Body of pancreas (tissue), 4 donors: ENCODE results near the gene FAM13B. TPM values are rescaled to one million over a fixed set of nuclear protein-coding genes. Genes with fewer than 3 reads are reported as not detected.
A peak's percentile ranks its signal among the peaks of the same experiment; 100 is the strongest.
"Not testable (repeated sequence)": the region's sequence is repeated elsewhere in the genome, so short reads cannot be mapped to it uniquely, and the experiment has no call there.

Experiments used
- ATAC-seq: fragments of 150-250 bp; one replicate; pipeline ENCODE4 v1.9.1; 2016
- DNase-seq, 4 donors: peaks; one replicate each; pipeline ENCODE4 v3.0.0-alpha.2; 2019
- H3K27ac ChIP-seq, 4 donors: fragments of 200-600 bp; sonication (generic); 1 replicate in 3 of 4; 2 replicates in 1 of 4; pipeline versions ENCODE4 v1.5.1 to v1.6.1; 2016 to 2019; ENCODE audit warnings: mild to moderate bottlenecking in 1 of 4, mixed read lengths in 1 of 4, moderate library complexity in 1 of 4
- H3K27me3 ChIP-seq, 2 donors: fragments of 200-600 bp; sonication (generic); one replicate each; pipeline ENCODE4 v1.6.0; 2016; ENCODE audit warnings: mild to moderate bottlenecking in 1 of 2
- H3K36me3 ChIP-seq, 2 donors: fragments of 200-600 bp; sonication (generic); replicated peaks in 1 of 2; 2 replicates each; pipeline ENCODE4 v1.5.1; 2016; ENCODE audit warnings: low read depth in 2 of 2; ENCODE audit not compliant: insufficient read depth in 1 of 2
- H3K4me1 ChIP-seq: fragments of 200-600 bp; sonication (generic); one replicate; pipeline ENCODE4 v1.6.0; 2016
- H3K4me3 ChIP-seq, 2 donors: fragments of 200-600 bp; sonication (generic); 1 replicate in 1 of 2; 2 replicates in 1 of 2; pipeline ENCODE4 v1.5.1; 2016 to 2019
- H3K9me3 ChIP-seq, 3 donors: fragments of 200-600 bp; sonication (generic); 1 replicate in 2 of 3; 2 replicates in 1 of 3; pipeline ENCODE4 v1.5.1; 2016
- CTCF ChIP-seq, 7 experiments: fragments of 450-650 bp in 4 of 7; fragments of 200-600 bp in 3 of 7; sonication (generic) in 3 of 7; IDR thresholded peaks; one replicate each; pipeline ENCODE4 v1.5.1; 2016 to 2019; ENCODE audit warnings: antibody characterized with exemption in 7 of 7
- POLR2A ChIP-seq, 3 donors: fragments of 450-650 bp; IDR thresholded peaks; one replicate each; pipeline ENCODE4 v1.6.1; 2016; ENCODE audit warnings: antibody characterized with exemption in 3 of 3, mild to moderate bottlenecking in 2 of 3
- WGBS, 2 donors: methylation state at CpG; one replicate each; pipeline ENCODE4 v1.1.5; 2017; 5-methylcytosine and 5-hydroxymethylcytosine counted together
- intact Hi-C: fragments of 100-400 bp; cut with DNase I; formaldehyde crosslinking; loops from one replicate; pipeline ENCODE4 v1.15.1; 2023
- total RNA-seq, 2 donors: library from RNA; depleted of rRNA; stranded (reverse); fragments of >200 nt; gene quantifications; one replicate each; pipeline ENCODE4 v1.1.0, GENCODE V29; 2016

The FAM13B gene
- total RNA-seq, 2 donors from 2014 or later, result 25.9 to 53.7 TPM

DNA sequence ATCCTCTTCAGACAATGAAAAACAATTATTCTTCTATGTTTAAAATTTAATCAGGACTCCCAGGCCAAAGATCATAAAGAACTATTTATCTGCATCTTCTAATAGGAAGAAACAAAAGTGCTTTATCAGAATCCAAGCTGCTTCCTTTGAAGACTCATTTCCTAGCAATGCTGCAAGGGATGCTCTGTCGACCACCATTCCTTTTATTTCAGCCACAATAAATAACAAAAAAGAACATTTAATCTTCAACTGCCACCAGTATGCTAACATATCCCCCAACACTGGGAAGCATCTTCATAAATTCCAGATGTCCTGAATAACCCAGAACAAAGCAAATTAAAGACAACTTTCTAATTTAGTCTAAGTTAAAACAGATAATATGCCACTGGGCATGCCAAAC is 74.9 kb downstream of the FAM13B start:
- no peaks in the 10 kb centered on the region for H3K9me3 ChIP-seq

DNA sequence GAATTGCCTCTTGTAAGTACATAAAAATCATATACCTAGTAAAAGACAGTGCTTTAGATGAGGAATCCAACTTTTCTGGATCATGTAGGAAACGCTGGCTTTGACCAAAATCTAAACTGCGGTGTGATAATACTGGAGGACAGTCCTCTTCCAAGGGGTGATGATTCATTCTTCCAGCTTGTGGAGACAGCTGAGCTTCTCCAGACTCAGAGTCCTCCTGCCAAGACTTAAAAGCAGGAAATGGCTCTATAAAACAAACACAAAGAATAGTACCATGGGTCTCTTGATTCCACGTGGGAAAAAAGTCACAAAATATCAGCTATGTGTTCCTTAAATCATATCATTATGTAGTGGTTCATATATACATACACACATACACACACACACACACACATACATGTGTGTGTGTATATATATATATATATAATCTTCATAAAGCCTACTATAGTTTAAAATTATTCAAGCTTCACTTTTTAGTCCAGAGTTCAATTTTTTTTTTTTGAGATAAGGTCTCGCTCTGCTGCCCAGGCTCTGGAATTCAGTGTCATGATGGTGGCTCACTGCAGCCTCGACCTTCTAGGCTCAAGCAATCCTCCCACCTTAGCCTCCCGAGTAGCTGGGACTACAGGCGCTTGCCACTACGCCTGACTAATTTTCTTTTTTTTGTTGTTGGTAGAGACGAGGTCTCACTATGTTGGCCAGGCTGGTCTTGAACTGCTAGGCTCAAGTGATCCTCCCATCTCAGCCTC is 78.6 kb downstream of the FAM13B start:
- H3K9me3 ChIP-seq, result no peaks in the 10 kb centered on the region
- no peak overlapping the region for H3K4me3 ChIP-seq
- no peaks in the 10 kb centered on the region for H3K27me3 ChIP-seq
- no peaks in the 10 kb centered on the region for H3K4me1 ChIP-seq
- DNase-seq (peak in 1 of 4 donors; percentile 16), ATAC-seq (peak; percentile 50)
- 79 to 82% methylated on average over 9 of the region's 9 CpGs for WGBS, 2 donors
- TF ChIP-seq CTCF (IDR thresholded peaks at IDR 0.05), result no peak
- TF ChIP-seq POLR2A (IDR thresholded peaks at IDR 0.05), result no peak
- intact Hi-C loops, result no loop called here
- H3K36me3 ChIP-seq, result peaks cover 0 to under 1% of the 10 kb centered on the region in 2 donors
- no peak overlapping the region for H3K27ac ChIP-seq

More for the DNA sequence above, 74.9 kb downstream of the FAM13B start:
- peaks cover 0 to 6% of the 10 kb centered on the region in 2 donors for H3K36me3 ChIP-seq
- 50 to 68% methylated on average over 1 of the region's 1 CpG for WGBS, 2 donors
- no peak for TF ChIP-seq CTCF (IDR thresholded peaks at IDR 0.05)
- no peak for TF ChIP-seq POLR2A (IDR thresholded peaks at IDR 0.05)
- intact Hi-C loops, result no loop called here
- no peaks in the 10 kb centered on the region for H3K4me1 ChIP-seq
- H3K4me3 ChIP-seq, result no peak overlapping the region
- H3K27me3 ChIP-seq, result no peaks in the 10 kb centered on the region
- no peak overlapping the region for H3K27ac ChIP-seq
- DNase-seq (no peak), ATAC-seq (no peak)

GRCh38 chr5:137945825-137946224 is 87.1 kb downstream of the FAM13B start:
- H3K4me1 ChIP-seq, result no peaks in the 10 kb centered on the region
- H3K9me3 ChIP-seq, result no peaks in the 10 kb centered on the region
- no peak for ATAC-seq
- no peak overlapping the region for H3K4me3 ChIP-seq
- intact Hi-C loops, result no loop called here
- H3K36me3 ChIP-seq, result peaks cover 8 to 14% of the 10 kb centered on the region in 2 donors
- 90 to 94% methylated on average over 1 of the region's 1 CpG for WGBS, 2 donors
- DNase-seq, result no peak
- no peaks in the 10 kb centered on the region for H3K27me3 ChIP-seq
- H3K27ac ChIP-seq, result no peak overlapping the region
- TF ChIP-seq POLR2A (IDR thresholded peaks at IDR 0.05), result no peak
- no peak for TF ChIP-seq CTCF (IDR thresholded peaks at IDR 0.05)

GRCh38 chr5:137944280-137944679 is 88.6 kb downstream of the FAM13B start:
- peaks cover 14 to 20% of the 10 kb centered on the region in 2 donors for H3K36me3 ChIP-seq
- H3K9me3 ChIP-seq, H3K4me3 ChIP-seq, H3K4me1 ChIP-seq, H3K27ac ChIP-seq, intact Hi-C loops, DNase-seq, ATAC-seq, H3K27me3 ChIP-seq: not testable (repeated sequence)
- 94 to 95% methylated on average over 4 of the region's 4 CpGs for WGBS, 2 donors

GRCh38 chr5:137939331-137939730 is 93.5 kb downstream of the FAM13B start:
- WGBS, 2 donors, result 77 to 81% methylated on average over 7 of the region's 7 CpGs
- H3K27me3 ChIP-seq, result no peaks in the 10 kb centered on the region
- no peaks in the 10 kb centered on the region for H3K4me1 ChIP-seq
- intact Hi-C loops, result no loop called here
- DNase-seq, result no peak
- ATAC-seq, result no peak
- H3K4me3 ChIP-seq, result no peak overlapping the region
- H3K36me3 ChIP-seq, result peaks cover 4 to 20% of the 10 kb centered on the region in 2 donors
- no peak for TF ChIP-seq CTCF (IDR thresholded peaks at IDR 0.05)
- TF ChIP-seq POLR2A (IDR thresholded peaks at IDR 0.05), result no peak
- no peaks in the 10 kb centered on the region for H3K9me3 ChIP-seq
- H3K27ac ChIP-seq, result no peak overlapping the region
